ENCODE data around the gene NEXN. TPM values are rescaled to one million over a fixed set of nuclear protein-coding genes. Genes with fewer than 3 reads are reported as not detected.

The NEXN gene
- total and polyA plus RNA-seq, 2 of the 8 experiments (the other 6 are each of a cell fraction or from before 2014, with no cell fraction given): 0.20 to 2.9 TPM

GRCh38 chr1:77888781-77889642, 588 bp downstream of the NEXN start (continued):
- TF ChIP-seq RNF2 (IDR thresholded peaks at IDR 0.05; ENCODE audit: borderline replicate concordance, low read depth, low read length, missing control alignments, poor library complexity, severe bottlenecking): no peak
- TF ChIP-seq PHF8 (conservative IDR thresholded peaks at IDR 0.05; ENCODE audit: low read depth, low read length): no peak; the same call in 1 of the 2 replicates
- no peak for TF ChIP-seq SIRT6 (IDR thresholded peaks at IDR 0.05; ENCODE audit: low read length)
- TF ChIP-seq MAX (IDR thresholded peaks at IDR 0.05): no peak
- TF ChIP-seq SP4 (IDR thresholded peaks at IDR 0.05; ENCODE audit: low read length): no peak; the same call in 1 of the 2 replicates
- no peak for TF ChIP-seq USF2 (IDR thresholded peaks at IDR 0.05; ENCODE audit: low read length)
- TF ChIP-seq RFX5 (IDR thresholded peaks at IDR 0.05; ENCODE audit: borderline replicate concordance, low read depth, low read length): no peak
- no peak for TF ChIP-seq TAF7 (optimal IDR thresholded peaks at IDR 0.05; ENCODE audit: borderline replicate concordance, low read depth, low read length)
- TF ChIP-seq BRCA1 (IDR thresholded peaks at IDR 0.05; ENCODE audit: low read depth, low read length): no peak
- TF ChIP-seq NANOG (IDR thresholded peaks at IDR 0.05; ENCODE audit: insufficient read depth, low read depth, low read length, poor library complexity, severe bottlenecking): no peak
- TF ChIP-seq CHD2 (IDR thresholded peaks at IDR 0.05; ENCODE audit: low read length): no peak
- TF ChIP-seq CTCF (IDR thresholded peaks at IDR 0.05; ENCODE audit: control extremely low read depth in 1 of 3, insufficient read depth in 1 of 3, low read depth in 1 of 3, low read length in 3 of 3): no peak
